ENCODE data around the gene TRIM15.
"Not testable (repeated sequence)": the region's sequence is repeated elsewhere in the genome, so short reads cannot be mapped to it uniquely, and the experiment has no call there.

Gene TRIM15

GRCh38 chr6:30200551-30201281, 37.4 kb downstream of the TRIM15 start:
- FAIRE-seq, result no peak

DNA sequence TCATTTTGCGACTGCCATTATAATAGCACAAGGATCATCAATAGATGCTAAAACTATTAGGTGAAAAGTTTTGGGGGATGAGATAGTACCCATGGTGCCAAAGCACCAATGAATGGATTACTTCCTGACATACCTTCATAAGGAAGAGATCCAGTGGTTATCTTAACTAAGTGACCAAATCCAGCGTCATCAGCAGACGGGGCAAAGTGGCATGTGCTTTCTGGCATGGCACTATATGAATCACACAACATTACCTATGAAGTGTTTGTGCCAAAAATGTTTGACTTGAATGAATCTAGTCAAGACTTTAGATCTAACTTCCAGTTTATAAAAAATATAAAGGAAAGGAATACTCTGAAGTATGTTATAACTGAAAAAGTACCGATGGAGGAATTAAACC, 39.0 kb downstream of the TRIM15 start:
- no peak for FAIRE-seq

DNA sequence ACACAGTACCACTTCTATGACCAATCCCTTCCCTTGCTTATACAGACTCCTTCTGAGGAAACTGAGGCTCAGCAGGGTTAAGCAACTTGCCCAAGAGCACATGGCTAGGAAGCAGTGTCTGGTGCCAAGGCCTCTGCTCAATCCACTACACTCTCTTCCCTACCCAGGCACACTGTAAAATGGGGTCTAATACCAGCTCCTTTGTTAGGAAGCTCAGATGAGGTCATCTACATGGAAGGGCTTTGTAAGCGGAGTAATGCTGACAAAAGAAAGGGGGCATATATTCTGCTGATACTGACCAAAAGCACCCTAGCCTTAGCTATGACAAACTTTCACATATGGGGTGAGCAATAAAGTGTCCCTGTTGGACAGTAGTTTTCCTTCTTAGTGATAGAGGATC, 40.8 kb downstream of the TRIM15 start:
- FAIRE-seq, result no peak

GRCh38 chr6:30206152-30206551, 42.8 kb downstream of the TRIM15 start:
- no peak for FAIRE-seq

- no peak for FAIRE-seq
These were observed 43.7 kb downstream of the TRIM15 start for GRCh38 chr6:30206799-30207618.

DNA sequence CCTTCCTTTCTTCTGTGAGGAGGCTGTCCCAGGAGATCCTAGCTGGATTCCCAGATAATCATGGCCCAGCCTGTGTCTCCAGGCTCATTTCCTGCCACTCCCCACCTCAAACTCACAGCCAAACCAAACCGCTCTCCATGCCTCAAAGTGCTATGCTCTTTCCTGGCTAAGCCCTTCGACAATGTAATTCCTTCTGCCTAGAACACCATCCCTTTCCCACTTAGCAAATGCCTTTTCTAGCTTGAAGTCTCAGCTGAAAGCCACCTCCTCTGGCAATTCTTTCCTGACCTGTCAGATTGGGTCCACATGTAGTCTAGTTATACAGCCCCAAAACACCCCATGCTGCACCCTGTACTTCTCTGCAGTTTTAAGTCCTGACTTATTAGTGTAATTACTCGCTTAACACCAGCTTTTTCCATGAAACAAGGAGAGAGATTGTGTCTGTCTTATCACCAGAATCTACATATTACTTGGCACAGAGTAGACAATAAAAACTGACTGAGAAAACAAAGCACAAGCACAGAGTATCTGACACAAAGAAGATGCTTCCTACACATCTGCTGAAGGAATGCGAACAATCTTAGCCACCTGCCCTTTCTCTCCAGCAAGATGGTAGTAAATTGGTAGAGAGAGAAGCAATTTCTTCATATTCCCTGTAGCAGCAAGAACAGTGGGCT, 44.4 kb downstream of the TRIM15 start:
- FAIRE-seq, result no peak

GRCh38 chr6:30211306-30211705, 48.0 kb downstream of the TRIM15 start:
- no peak for FAIRE-seq

DNA sequence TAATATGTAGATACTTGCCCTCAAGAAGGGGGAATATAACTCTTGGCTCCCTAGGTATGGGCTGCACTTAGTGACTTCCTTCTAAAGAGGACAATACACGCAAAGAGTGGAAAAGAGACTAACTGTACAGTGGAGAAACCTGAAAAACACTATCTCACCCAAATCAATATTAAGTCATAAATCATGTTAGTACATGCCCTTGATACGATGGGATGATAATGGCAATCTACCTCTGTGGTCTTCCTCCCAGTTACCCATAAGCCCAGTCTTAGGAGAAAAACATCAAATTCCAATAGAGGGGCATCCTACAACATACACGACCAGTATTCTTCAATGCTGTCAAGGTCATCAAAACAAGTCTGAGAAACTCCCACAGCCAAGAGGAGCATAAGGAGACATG, 48.6 kb downstream of the TRIM15 start:
- no peak for FAIRE-seq

DNA sequence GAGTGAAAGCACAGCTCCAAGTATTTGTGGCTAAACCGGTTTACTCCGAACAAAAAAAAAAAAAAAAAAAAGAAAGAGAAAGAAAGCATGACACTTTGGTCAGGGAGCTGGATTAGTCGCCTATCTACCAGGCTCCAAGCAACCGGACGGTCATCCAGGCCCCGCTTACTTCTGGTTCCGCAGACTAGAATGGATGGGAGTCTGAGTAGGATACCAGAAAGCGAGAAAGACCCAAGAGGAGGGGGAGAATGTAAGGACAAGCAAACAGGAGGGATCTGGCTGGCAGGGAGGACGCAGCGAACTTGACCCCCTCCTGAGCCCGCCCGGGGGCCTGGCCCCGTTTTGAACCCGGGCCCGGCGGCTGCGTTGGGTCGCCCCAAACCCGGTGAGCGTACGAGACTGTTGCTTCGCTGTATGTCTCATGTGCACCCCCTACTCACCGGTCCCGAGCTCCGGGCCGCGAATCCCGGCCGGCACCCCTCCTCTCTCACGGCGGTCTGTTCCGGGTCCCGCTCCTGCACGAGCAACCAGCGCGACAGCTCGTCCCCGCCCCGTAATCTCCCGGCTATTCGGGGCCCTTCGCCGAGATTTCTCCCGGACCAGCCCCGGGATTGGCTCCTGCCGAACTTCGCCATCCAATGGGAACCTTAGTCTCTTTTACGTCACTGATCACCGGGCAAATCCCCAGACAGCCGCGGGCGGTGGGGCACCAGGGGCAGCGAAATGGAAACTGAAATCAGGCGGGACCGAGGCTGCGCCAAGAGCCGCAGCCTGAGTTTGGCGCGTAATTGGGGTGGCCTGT, 49.7 kb downstream of the TRIM15 start, which contains the start of gene TRIM26:
TSS of gene TRIM26 (minus strand) at position 542 of the 802 bp plus-strand sequence. CDS start 14,303 bp downstream, outside the sequence.
- peak; percentile 58 for FAIRE-seq

DNA sequence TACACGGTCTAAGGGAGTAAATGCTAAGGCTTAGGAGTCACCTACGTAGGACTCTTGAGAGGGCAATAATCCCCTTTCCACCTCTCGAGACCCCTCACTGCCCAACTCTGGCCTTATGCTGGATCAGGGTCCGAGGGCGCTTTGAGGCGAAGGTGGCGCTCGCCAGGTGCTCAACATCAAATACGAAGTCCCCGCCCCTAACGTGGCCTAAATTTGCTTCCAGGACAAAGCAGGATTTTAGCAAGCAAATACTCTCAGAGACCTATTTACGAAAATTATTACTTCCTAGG, 50.3 kb downstream of the TRIM15 start:
- no peak for FAIRE-seq

GRCh38 chr6:30213957-30214656, 50.8 kb downstream of the TRIM15 start:
- FAIRE-seq, result no peak

DNA sequence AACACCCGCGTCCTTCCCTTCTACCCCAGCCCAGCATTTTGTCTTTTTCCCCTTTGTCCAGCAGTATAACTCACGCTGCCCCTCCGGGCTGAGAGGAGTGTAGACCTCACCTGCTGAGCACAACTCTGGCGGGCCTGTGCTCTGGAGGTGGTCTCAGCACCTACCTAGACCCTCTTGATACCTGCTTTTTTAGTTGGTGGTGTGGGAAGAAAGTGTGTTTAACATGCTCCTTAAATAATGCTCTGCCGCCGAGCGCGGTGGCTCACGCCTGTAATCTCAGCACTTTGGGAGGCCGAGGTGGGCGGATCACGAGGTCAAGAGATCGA, 51.3 kb downstream of the TRIM15 start:
- no peak for FAIRE-seq

DNA sequence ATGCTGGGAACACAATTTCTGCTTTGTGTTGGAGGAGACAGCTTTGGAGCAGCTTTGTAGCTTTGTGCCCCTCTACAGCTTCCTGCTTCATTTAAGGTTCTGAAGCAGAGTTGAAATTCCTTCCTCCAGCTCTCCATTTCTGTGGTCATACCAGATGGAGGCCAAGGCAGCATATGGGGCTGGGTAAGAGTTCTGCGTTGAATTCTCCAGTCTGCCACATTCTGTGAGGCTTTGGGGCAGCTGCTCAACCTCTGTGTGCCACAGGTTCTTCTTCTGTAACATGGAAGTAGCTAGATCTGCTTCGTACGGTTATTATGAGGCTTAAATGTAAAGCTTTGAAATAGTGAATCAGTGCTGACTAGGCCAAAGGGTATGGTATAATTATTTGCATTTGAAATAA, 52.8 kb downstream of the TRIM15 start:
- no peak for FAIRE-seq

DNA sequence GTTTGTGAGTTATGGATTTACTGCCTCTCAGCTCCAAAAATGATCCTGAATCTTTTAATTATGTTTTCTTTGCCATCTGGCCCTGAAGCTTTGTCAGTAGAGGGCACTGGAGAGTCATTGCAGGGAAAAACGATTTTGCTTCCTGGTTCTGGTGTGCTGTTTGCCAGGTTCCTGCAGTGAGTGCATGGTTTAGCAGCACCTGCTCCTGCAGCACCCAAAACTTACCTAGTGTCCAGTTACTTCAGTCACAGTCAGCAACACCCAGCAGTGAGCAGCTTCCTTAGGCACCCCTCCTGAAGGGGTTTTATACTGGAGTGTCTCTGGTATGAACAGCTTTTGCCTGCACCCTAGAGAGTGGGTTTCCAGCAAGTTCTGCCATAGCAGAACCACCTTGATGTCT, 55.9 kb downstream of the TRIM15 start:
- no peak for FAIRE-seq

DNA sequence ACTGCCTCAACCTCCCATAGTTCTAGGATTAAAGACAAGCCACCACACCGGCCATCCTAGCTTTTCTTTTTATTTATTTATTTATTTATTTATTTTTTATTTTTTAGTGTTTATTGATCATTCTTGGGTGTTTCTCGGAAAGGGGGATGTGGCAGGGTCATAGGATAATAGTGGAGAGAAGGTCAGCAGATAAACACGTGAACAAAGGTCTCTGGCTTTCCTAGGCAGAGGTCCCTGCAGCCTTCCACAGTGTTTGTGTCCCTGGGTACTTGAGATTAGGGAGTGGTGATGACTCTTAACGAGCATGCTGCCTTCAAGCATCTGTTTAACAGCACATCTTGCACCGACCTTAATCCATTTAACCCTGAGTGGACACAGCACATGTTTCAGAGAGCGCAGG, 58.0 kb downstream of the TRIM15 start:
- FAIRE-seq, result not testable (repeated sequence)

- not testable (repeated sequence) for FAIRE-seq
These were observed 58.6 kb downstream of the TRIM15 start for GRCh38 chr6:30221956-30222355.

Measured in islet of Langerhans (tissue), 1 donor.